Large intestine (tissue), 3 donors: ENCODE results near the gene PCDHGB2. TPM values are rescaled to one million over a fixed set of nuclear protein-coding genes. Genes with fewer than 3 reads are reported as not detected.
"Not testable (repeated sequence)": the region's sequence is repeated elsewhere in the genome, so short reads cannot be mapped to it uniquely, and the experiment has no call there.

Experiments used
- DNase-seq, 2 donors: peaks; one replicate each; pipeline versions ENCODE4 v3.0.0 to v3.0.0-alpha.2; 2013
- H3K27ac ChIP-seq: one replicate; pipeline ENCODE4 v1.5.1; 2013; ENCODE audit warnings: low read length
- H3K27me3 ChIP-seq: 2 replicates; pipeline ENCODE4 v1.6.1; 2013; ENCODE audit warnings: low read length; ENCODE audit not compliant: control insufficient read depth, insufficient read depth
- H3K36me3 ChIP-seq: 2 replicates; pipeline ENCODE4 v1.6.1; 2013; ENCODE audit warnings: low read length; ENCODE audit not compliant: control insufficient read depth, insufficient read depth
- H3K4me1 ChIP-seq: one replicate; pipeline ENCODE4 v1.6.1; 2013; ENCODE audit warnings: low read length; ENCODE audit not compliant: control insufficient read depth, insufficient read depth
- H3K4me3 ChIP-seq: one replicate; pipeline ENCODE4 v1.5.1; 2013; ENCODE audit warnings: low read length
- H3K9me3 ChIP-seq: one replicate; pipeline ENCODE4 v1.6.1; 2013; ENCODE audit warnings: mild to moderate bottlenecking, low read depth, low read length, moderate library complexity; ENCODE audit not compliant: control insufficient read depth
- WGBS: methylation state at CpG from one replicate; pipeline ENCODE4 v1.1.5; 2013; ENCODE audit warnings: low lambda C conversion rate; ENCODE audit not compliant: insufficient coverage; 5-methylcytosine and 5-hydroxymethylcytosine counted together
- polyA plus RNA-seq: library from polyadenylated mRNA; unstranded; fragments of 120-200 nt; gene quantifications from one replicate; pipeline ENCODE4 v1.2.1, GENCODE V29; 2013

Gene PCDHGB2
- polyA plus RNA-seq, 1 donor = 1.0 TPM

- Histone ChIP-seq H3K4me3 (no peak within 1 kb of the TSS), H3K9me3 (peaks cover 23% of the 10 kb centered on the region), H3K36me3 (no peaks in the 10 kb centered on the region), H3K27ac (no peak within 1 kb of the TSS), H3K27me3 (peaks cover 23% of the 10 kb centered on the region), H3K4me1 (no peaks in the 10 kb centered on the region)
- DNase-seq = no peak
- WGBS = 16% methylated on average over 3 of the region's 21 CpGs
Measured at GRCh38 chr5:141330299-141331080, 29.3 kb upstream of the PCDHGB2 start, which contains the start of gene PCDHGA1. Gene PCDHGA1 (plus strand): TSS chr5:141330514.

GRCh38 chr5:141332571-141332970 is 27.2 kb upstream of the PCDHGB2 start:
- peaks cover 21% of the 10 kb centered on the region for H3K9me3 ChIP-seq
- not testable (repeated sequence) for H3K27ac ChIP-seq, H3K4me3 ChIP-seq, DNase-seq, H3K36me3 ChIP-seq, H3K4me1 ChIP-seq
- WGBS = no CpG with 5 or more reads among the region's 39 CpGs
- H3K27me3 ChIP-seq = peaks cover 15% of the 10 kb centered on the region

- no CpG with 5 or more reads among the region's 27 CpGs for WGBS
- H3K27ac ChIP-seq = no peak within 1 kb of the TSS
- peaks cover 20% of the 10 kb centered on the region for H3K9me3 ChIP-seq
- H3K4me3 ChIP-seq = peak within 1 kb of the TSS; percentile 10
- peaks cover 30% of the 10 kb centered on the region for H3K27me3 ChIP-seq
- DNase-seq = no peak
- no peaks in the 10 kb centered on the region for H3K36me3 ChIP-seq
- H3K4me1 ChIP-seq = no peaks in the 10 kb centered on the region
Measured at GRCh38 chr5:141338538-141339306, 21.1 kb upstream of the PCDHGB2 start, which contains the start of gene PCDHGA2. Gene PCDHGA2 (plus strand): TSS chr5:141338760.

GRCh38 chr5:141340781-141341354 is 18.9 kb upstream of the PCDHGB2 start:
- H3K27me3 ChIP-seq = peaks cover 34% of the 10 kb centered on the region
- H3K4me3 ChIP-seq, H3K36me3 ChIP-seq, H3K27ac ChIP-seq, H3K4me1 ChIP-seq, DNase-seq: not testable (repeated sequence)
- no CpG with 5 or more reads among the region's 45 CpGs for WGBS
- peaks cover 31% of the 10 kb centered on the region for H3K9me3 ChIP-seq

GRCh38 chr5:141342773-141343172 is 17.0 kb upstream of the PCDHGB2 start:
- Histone ChIP-seq H3K4me3 (no peak overlapping the region), H3K27me3 (peaks cover 34% of the 10 kb centered on the region), H3K27ac (no peak overlapping the region), H3K9me3 (peaks cover 35% of the 10 kb centered on the region), H3K36me3 (no peaks in the 10 kb centered on the region), H3K4me1 (no peaks in the 10 kb centered on the region)
- no peak for DNase-seq
- WGBS = no CpG with 5 or more reads among the region's 1 CpG

GRCh38 chr5:141343242-141343952 is 16.4 kb upstream of the PCDHGB2 start, which contains the start of gene PCDHGA3:
Gene PCDHGA3 (plus strand): TSS chr5:141343829. CDS start chr5:141344034, 205 bp downstream.
- Histone ChIP-seq H3K36me3 (no peaks in the 10 kb centered on the region), H3K9me3 (peaks cover 35% of the 10 kb centered on the region), H3K27ac (no peak within 1 kb of the TSS), H3K27me3 (peaks cover 32% of the 10 kb centered on the region), H3K4me1 (no peaks in the 10 kb centered on the region), H3K4me3 (no peak within 1 kb of the TSS)
- 0% methylated on average over 1 of the region's 9 CpGs for WGBS
- no peak for DNase-seq

- no peak overlapping the region for H3K4me3 ChIP-seq
- no peak for DNase-seq
- no peaks in the 10 kb centered on the region for H3K36me3 ChIP-seq
- 34% methylated on average over 7 of the region's 31 CpGs for WGBS
- no peak overlapping the region for H3K27ac ChIP-seq
- peaks cover 33% of the 10 kb centered on the region for H3K9me3 ChIP-seq
- no peaks in the 10 kb centered on the region for H3K4me1 ChIP-seq
- peaks cover 28% of the 10 kb centered on the region for H3K27me3 ChIP-seq
Measured at GRCh38 chr5:141343953-141344463, 15.8 kb upstream of the PCDHGB2 start.

- Histone ChIP-seq H3K4me1 (no peaks in the 10 kb centered on the region), H3K27me3 (peaks cover 25% of the 10 kb centered on the region), H3K4me3 (no peak overlapping the region), H3K36me3 (no peaks in the 10 kb centered on the region), H3K9me3 (peaks cover 33% of the 10 kb centered on the region), H3K27ac (no peak overlapping the region)
- DNase-seq = no peak
- no CpG with 5 or more reads among the region's 20 CpGs for WGBS
Measured at GRCh38 chr5:141345327-141345726, 14.5 kb upstream of the PCDHGB2 start.

- peaks cover 27% of the 10 kb centered on the region for H3K9me3 ChIP-seq
- not testable (repeated sequence) for H3K27ac ChIP-seq, DNase-seq, H3K36me3 ChIP-seq, H3K4me1 ChIP-seq, H3K4me3 ChIP-seq
- no CpG with 5 or more reads among the region's 35 CpGs for whole genome bisulfite sequencing
- H3K27me3 ChIP-seq = peaks cover 28% of the 10 kb centered on the region
Measured at GRCh38 chr5:141346017-141346416, 13.8 kb upstream of the PCDHGB2 start.
